Stimulated activated CD4-positive, alpha-beta T cell treated with anti-CD3 and anti-CD28 coated beads, Interleukin-4, amount 100 ng/mL, for 4 hours (primary cell): ENCODE measurements around the gene ANXA3.

Experiments used
- DNase-seq, 2 experiments: peaks; one replicate each; pipeline ENCODE4 v3.0.0-alpha.2; 2020

The ANXA3 gene

GRCh38 chr4:78613522-78614321, 62.2 kb downstream of the ANXA3 start:
- no peak for DNase-seq

GRCh38 chr4:78616046-78616498, 64.5 kb downstream of the ANXA3 start:
- no peak for DNase-seq

GRCh38 chr4:78618436-78618835, 66.9 kb downstream of the ANXA3 start:
- no peak for DNase-seq

- DNase-seq, result no peak
These were observed 69.8 kb downstream of the ANXA3 start for GRCh38 chr4:78621395-78621794.

GRCh38 chr4:78622253-78622979, 70.8 kb downstream of the ANXA3 start:
- no peak for DNase-seq

GRCh38 chr4:78624048-78624447, 72.5 kb downstream of the ANXA3 start:
- DNase-seq, result no peak

- DNase-seq, result no peak
These were observed 73.5 kb downstream of the ANXA3 start for GRCh38 chr4:78625073-78625472.

GRCh38 chr4:78627046-78627965, 75.7 kb downstream of the ANXA3 start:
- DNase-seq, result no peak

GRCh38 chr4:78627966-78628678, 76.6 kb downstream of the ANXA3 start:
- no peak for DNase-seq

GRCh38 chr4:78629991-78630541, 78.5 kb downstream of the ANXA3 start:
- DNase-seq, result no peak

GRCh38 chr4:78630615-78631014, 79.0 kb downstream of the ANXA3 start:
- no peak for DNase-seq

GRCh38 chr4:78634011-78634664, 82.6 kb downstream of the ANXA3 start:
- no peak for DNase-seq

- DNase-seq, result no peak
These were observed 87.0 kb downstream of the ANXA3 start for GRCh38 chr4:78638337-78639172.

GRCh38 chr4:78640714-78641113, 89.1 kb downstream of the ANXA3 start:
- no peak for DNase-seq

GRCh38 chr4:78642934-78643333, 91.4 kb downstream of the ANXA3 start:
- DNase-seq, result no peak

GRCh38 chr4:78644063-78644691, 92.6 kb downstream of the ANXA3 start:
- no peak for DNase-seq

GRCh38 chr4:78644744-78645330, 93.3 kb downstream of the ANXA3 start:
- peak; percentile 9 to 50 for DNase-seq

- no peak for DNase-seq
These were observed 94.5 kb downstream of the ANXA3 start for GRCh38 chr4:78645853-78646757.

GRCh38 chr4:78647272-78647671, 95.7 kb downstream of the ANXA3 start:
- no peak for DNase-seq
